ENCODE results near the gene SI. TPM values are rescaled to one million over a fixed set of nuclear protein-coding genes. Genes with fewer than 3 reads are reported as not detected.

Gene SI
- polyA plus RNA-seq, 3 donors = not detected

DNA sequence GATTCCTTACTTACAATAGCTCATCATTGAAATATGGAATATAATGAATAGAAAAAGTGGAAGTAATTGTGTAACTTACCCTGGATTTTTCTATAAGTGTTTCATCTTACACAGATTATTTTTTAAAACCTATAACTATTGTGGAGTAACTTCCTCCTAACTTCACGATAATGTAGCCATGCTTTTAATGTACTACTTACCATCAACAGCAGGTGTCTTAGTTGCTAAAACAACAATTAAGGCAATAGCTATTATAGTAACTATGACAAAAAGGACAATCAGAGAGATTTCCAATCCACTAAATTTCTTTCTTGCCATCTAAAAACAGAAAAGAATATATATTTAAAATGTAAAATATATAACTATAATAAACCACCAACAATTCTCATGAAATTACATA lies 2.6 kb downstream of the SI start:
- no CpG with 5 or more reads among the region's 1 CpG for WGBS (ENCODE audit: insufficient coverage)
- Histone ChIP-seq H3K27ac (ENCODE audit: low read depth in 1 of 2, low read length in 2 of 2) (no peak overlapping the region), H3K4me3 (replicated peaks in 1 of 3; ENCODE audit: low read depth in 2 of 3, low read length in 3 of 3) (no peak overlapping the region), H2AFZ (ENCODE audit: insufficient read depth, low read depth, low read length, poor library complexity, severe bottlenecking) (no peak overlapping the region), H3K79me2 (ENCODE audit: insufficient read depth, low read length) (no peaks in the 10 kb centered on the region), H3K9ac (ENCODE audit: insufficient read depth, low read length, poor library complexity, severe bottlenecking) (no peak overlapping the region), H3K27me3 (ENCODE audit: control insufficient read depth in 2 of 2, insufficient read depth in 2 of 2, low read length in 2 of 2) (no peaks in the 10 kb centered on the region), H3K9me3 (replicated peaks in 1 of 2; ENCODE audit: control insufficient read depth in 1 of 2, insufficient read depth in 1 of 2, low read length in 2 of 2) (no peaks in the 10 kb centered on the region), H4K20me1 (ENCODE audit: insufficient read depth, low read length) (no peaks in the 10 kb centered on the region), H3K4me1 (ENCODE audit: control insufficient read depth in 1 of 2, insufficient read depth in 2 of 2, low read length in 2 of 2) (no peaks in the 10 kb centered on the region), H3K4me2 (replicated peaks; ENCODE audit: extremely low read depth, low read length, poor library complexity, severe bottlenecking) (no peak overlapping the region), H3K36me3 (replicated peaks in 1 of 2; ENCODE audit: control insufficient read depth in 1 of 2, insufficient read depth in 2 of 2, low read length in 2 of 2) (no peaks in the 10 kb centered on the region)
- TF ChIP-seq, protein P1, sequence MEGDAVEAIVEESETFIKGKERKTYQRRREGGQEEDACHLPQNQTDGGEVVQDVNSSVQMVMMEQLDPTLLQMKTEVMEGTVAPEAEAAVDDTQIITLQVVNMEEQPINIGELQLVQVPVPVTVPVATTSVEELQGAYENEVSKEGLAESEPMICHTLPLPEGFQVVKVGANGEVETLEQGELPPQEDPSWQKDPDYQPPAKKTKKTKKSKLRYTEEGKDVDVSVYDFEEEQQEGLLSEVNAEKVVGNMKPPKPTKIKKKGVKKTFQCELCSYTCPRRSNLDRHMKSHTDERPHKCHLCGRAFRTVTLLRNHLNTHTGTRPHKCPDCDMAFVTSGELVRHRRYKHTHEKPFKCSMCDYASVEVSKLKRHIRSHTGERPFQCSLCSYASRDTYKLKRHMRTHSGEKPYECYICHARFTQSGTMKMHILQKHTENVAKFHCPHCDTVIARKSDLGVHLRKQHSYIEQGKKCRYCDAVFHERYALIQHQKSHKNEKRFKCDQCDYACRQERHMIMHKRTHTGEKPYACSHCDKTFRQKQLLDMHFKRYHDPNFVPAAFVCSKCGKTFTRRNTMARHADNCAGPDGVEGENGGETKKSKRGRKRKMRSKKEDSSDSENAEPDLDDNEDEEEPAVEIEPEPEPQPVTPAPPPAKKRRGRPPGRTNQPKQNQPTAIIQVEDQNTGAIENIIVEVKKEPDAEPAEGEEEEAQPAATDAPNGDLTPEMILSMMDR (IDR thresholded peaks at IDR 0.05) = no peak
- H3K27me3 Mint-ChIP-seq (ENCODE audit: low read depth in 3 of 3) = no peaks in the 10 kb centered on the region
- no peak overlapping the region for H3K27ac Mint-ChIP-seq
- H3K4me3 Mint-ChIP-seq = no peak overlapping the region
- no peaks in the 10 kb centered on the region for H3K36me3 Mint-ChIP-seq
- no peaks in the 10 kb centered on the region for H3K4me1 Mint-ChIP-seq
- no peak for DNase-seq
- no peaks in the 10 kb centered on the region for H3K9me3 Mint-ChIP-seq
- intact Hi-C loops (cut with micrococcal nuclease) = no loop called here

DNA sequence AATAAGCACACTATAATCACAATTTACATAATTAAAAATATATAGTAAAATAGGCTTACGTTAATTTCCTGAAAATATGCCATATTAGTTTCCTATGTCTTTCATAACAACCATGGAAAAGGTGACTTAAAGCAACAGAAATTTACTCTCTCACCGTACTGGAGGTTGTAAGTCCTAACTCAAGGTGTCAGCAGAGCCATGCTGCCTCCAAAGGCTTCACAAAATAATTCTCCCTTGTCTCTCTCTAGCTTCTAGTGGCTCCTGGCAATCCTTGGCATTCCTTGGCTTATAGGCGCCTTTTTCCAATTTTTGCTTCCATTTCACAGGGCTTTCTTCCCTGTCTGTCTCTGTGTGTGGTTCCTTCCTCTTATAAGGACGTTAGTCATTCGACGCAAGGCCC lies 7.6 kb downstream of the SI start:
- no peak overlapping the region for H2AFZ ChIP-seq (ENCODE audit: insufficient read depth, low read depth, low read length, poor library complexity, severe bottlenecking)
- H3K27ac Mint-ChIP-seq = no peak overlapping the region
- intact Hi-C loops (cut with micrococcal nuclease) = no loop called here
- no peaks in the 10 kb centered on the region for H3K4me1 Mint-ChIP-seq
- TF ChIP-seq, protein P1 (IDR thresholded peaks at IDR 0.05) = no peak
- H3K9me3 ChIP-seq (replicated peaks in 1 of 2; ENCODE audit: control insufficient read depth in 1 of 2, insufficient read depth in 1 of 2, low read length in 2 of 2) = no peaks in the 10 kb centered on the region
- H3K36me3 ChIP-seq (replicated peaks in 1 of 2; ENCODE audit: control insufficient read depth in 1 of 2, insufficient read depth in 2 of 2, low read length in 2 of 2) = no peaks in the 10 kb centered on the region
- H4K20me1 ChIP-seq (ENCODE audit: insufficient read depth, low read length) = no peaks in the 10 kb centered on the region
- no peak overlapping the region for H3K4me2 ChIP-seq (replicated peaks; ENCODE audit: extremely low read depth, low read length, poor library complexity, severe bottlenecking)
- H3K27me3 Mint-ChIP-seq (ENCODE audit: low read depth in 3 of 3) = no peaks in the 10 kb centered on the region
- H3K36me3 Mint-ChIP-seq = no peaks in the 10 kb centered on the region
- no peak overlapping the region for H3K4me3 Mint-ChIP-seq
- 64% methylated on average over 5 of the region's 6 CpGs for whole genome bisulfite sequencing (ENCODE audit: insufficient coverage)
- no peaks in the 10 kb centered on the region for H3K79me2 ChIP-seq (ENCODE audit: insufficient read depth, low read length)
- no peaks in the 10 kb centered on the region for H3K4me1 ChIP-seq (ENCODE audit: control insufficient read depth in 1 of 2, insufficient read depth in 2 of 2, low read length in 2 of 2)
- no peak overlapping the region for H3K27ac ChIP-seq (ENCODE audit: low read depth in 1 of 2, low read length in 2 of 2)
- H3K9ac ChIP-seq (ENCODE audit: insufficient read depth, low read length, poor library complexity, severe bottlenecking) = no peak overlapping the region
- H3K9me3 Mint-ChIP-seq = no peaks in the 10 kb centered on the region
- no peak overlapping the region for H3K4me3 ChIP-seq (replicated peaks in 1 of 3; ENCODE audit: low read depth in 2 of 3, low read length in 3 of 3)
- DNase-seq = no peak
- no peaks in the 10 kb centered on the region for H3K27me3 ChIP-seq (ENCODE audit: control insufficient read depth in 2 of 2, insufficient read depth in 2 of 2, low read length in 2 of 2)

All from CD14-positive monocyte (primary cell).